K562 (cell line): ENCODE data around the gene COQ8B. TPM values are rescaled to one million over a fixed set of nuclear protein-coding genes. Genes with fewer than 3 reads are reported as not detected.

ENCODE experiments used
- ATF1 ChIP-seq, 2 experiments: fragments of 450-650 bp in 1 of 2; IDR thresholded peaks; 2 replicates each; pipeline ENCODE4 v1.6.1; 2016; ENCODE audit warnings: missing compliant biosample characterization in 1 of 2, missing genetic modification characterization in 1 of 2
- ELF4 ChIP-seq: fragments of 450-650 bp; formaldehyde crosslinking; IDR thresholded peaks from 2 replicates; pipeline ENCODE4 v1.4.0; 2022; ENCODE audit warnings: missing genetic modification characterization
- ETV5 ChIP-seq: sonication (generic); formaldehyde crosslinking; IDR thresholded peaks from 2 replicates; pipeline ENCODE4 v1.4.0; 2020; ENCODE audit warnings: low read depth, mild to moderate bottlenecking, missing genetic modification reagents
- FIP1L1 ChIP-seq: fragments of 200-400 bp; formaldehyde crosslinking; IDR thresholded peaks from 2 replicates; pipeline ENCODE4 v1.6.1; 2018; ENCODE audit warnings: mild to moderate bottlenecking, low read depth, low read length; ENCODE audit not compliant: poor library complexity, severe bottlenecking
- HDAC1 ChIP-seq, 2 experiments: fragments of 450-650 bp; IDR thresholded peaks; 2 replicates each; pipeline ENCODE4 v1.6.1; 2016 to 2017; ENCODE audit warnings: inconsistent platforms in 1 of 2, mild to moderate bottlenecking in 1 of 2, moderate library complexity in 1 of 2
- HDGF ChIP-seq: fragments of 450-650 bp; IDR thresholded peaks from 2 replicates; pipeline ENCODE4 v1.6.1; 2016
- LARP7 ChIP-seq: fragments of 450-650 bp; IDR thresholded peaks from 2 replicates; pipeline ENCODE4 v1.6.1; 2016
- MTA2 ChIP-seq: fragments of 450-650 bp; IDR thresholded peaks from 2 replicates; pipeline ENCODE4 v1.6.1; 2016; ENCODE audit warnings: low read depth
- NCOR1 ChIP-seq: fragments of 450-650 bp; IDR thresholded peaks from 2 replicates; pipeline ENCODE4 v1.6.1; 2016; ENCODE audit warnings: mild to moderate bottlenecking, moderate library complexity
- POLR2G ChIP-seq: fragments of 200-400 bp; formaldehyde crosslinking; IDR thresholded peaks from 2 replicates; pipeline ENCODE4 v1.6.1; 2017; ENCODE audit warnings: low read depth, mild to moderate bottlenecking, antibody characterized with exemption, low read length, moderate library complexity
- RBBP5 ChIP-seq: fragments of 200-600 bp; sonication (generic); IDR thresholded peaks from 2 replicates; pipeline ENCODE4 v1.6.1; 2012; ENCODE audit warnings: borderline replicate concordance, mild to moderate bottlenecking, low read length, control low read depth, inconsistent platforms; ENCODE audit not compliant: insufficient read depth, poor library complexity, severe bottlenecking
- SIN3B ChIP-seq: fragments of 450-650 bp; IDR thresholded peaks from 2 replicates; pipeline ENCODE4 v1.6.1; 2017; ENCODE audit warnings: low read depth, mild to moderate bottlenecking, moderate library complexity
- SMARCE1 ChIP-seq: fragments of 450-650 bp; IDR thresholded peaks from 2 replicates; pipeline ENCODE4 v1.7.1; 2016; ENCODE audit warnings: mild to moderate bottlenecking
- STAG1 ChIP-seq: sonication (generic); formaldehyde crosslinking; IDR thresholded peaks from 2 replicates; pipeline ENCODE4 v1.5.0; 2020; ENCODE audit warnings: missing genetic modification reagents, borderline replicate concordance
- SUPT5H ChIP-seq: fragments of 450-650 bp; IDR thresholded peaks from 2 replicates; pipeline ENCODE4 v1.6.1; 2016
- ZNF316 ChIP-seq: fragments of 450-650 bp; IDR thresholded peaks from 2 replicates; pipeline ENCODE4 v1.6.1; 2016
- ZNF354B ChIP-seq: fragments of 250-450 bp; sonication (Bioruptor Pico); IDR thresholded peaks from 2 replicates; pipeline ENCODE4 v1.4.0; 2020
- polyA plus RNA-seq, 8 experiments: library from polyadenylated mRNA; depleted of rRNA in 4 of 8; stranded (reverse) in 5 of 8; unstranded in 3 of 8; fragments of >200 nt; fragmentation: Nextera tagmentation in 2 of 8; fragmentation: Illumina TruSeq in 1 of 8; extraction: Ambion mirVana in 2 of 8; extraction: Trizol in 1 of 8; gene quantifications; 2 replicates each; pipeline versions ENCODE4 v1.2.1 to v1.2.3, GENCODE V29; 2011 to 2014; ENCODE audit warnings: inconsistent platforms in 1 of 8, missing spikeins in 1 of 8
- total RNA-seq, 7 experiments: library from RNA; depleted of rRNA in 6 of 7; stranded (reverse); fragments of >200 nt in 6 of 7; fragmentation: Illumina TruSeq in 2 of 7; extraction: Trizol in 2 of 7; gene quantifications; 2 replicates each; pipeline versions ENCODE4 v1.2.1 to v1.2.3, GENCODE V29; 2011 to 2021; ENCODE audit warnings: low replicate concordance in 1 of 7
- TF ChIP-seq, protein P1 (sequence below): fragments of 450-650 bp; formaldehyde crosslinking; conservative IDR thresholded peaks from 2 replicates; pipeline ENCODE4 v1.4.0; 2022; ENCODE audit warnings: mild to moderate bottlenecking, missing genetic modification characterization
- TF ChIP-seq, protein P2 (sequence below), 2 experiments: fragments of 450-650 bp; IDR thresholded peaks; 2 replicates each; pipeline ENCODE4 v1.6.1; 2016
- TF ChIP-seq, protein P3 (sequence below): fragments of 450-650 bp; formaldehyde crosslinking; IDR thresholded peaks from 2 replicates; pipeline ENCODE4 v1.4.0; 2022; ENCODE audit warnings: missing genetic modification characterization

COQ8B gene
- total and polyA plus RNA-seq, 9 of the 15 experiments (the other 6 are each of a cell fraction or from before 2014, with no cell fraction given) = 0.41 to 32.3 (median 12.9) TPM

DNA sequence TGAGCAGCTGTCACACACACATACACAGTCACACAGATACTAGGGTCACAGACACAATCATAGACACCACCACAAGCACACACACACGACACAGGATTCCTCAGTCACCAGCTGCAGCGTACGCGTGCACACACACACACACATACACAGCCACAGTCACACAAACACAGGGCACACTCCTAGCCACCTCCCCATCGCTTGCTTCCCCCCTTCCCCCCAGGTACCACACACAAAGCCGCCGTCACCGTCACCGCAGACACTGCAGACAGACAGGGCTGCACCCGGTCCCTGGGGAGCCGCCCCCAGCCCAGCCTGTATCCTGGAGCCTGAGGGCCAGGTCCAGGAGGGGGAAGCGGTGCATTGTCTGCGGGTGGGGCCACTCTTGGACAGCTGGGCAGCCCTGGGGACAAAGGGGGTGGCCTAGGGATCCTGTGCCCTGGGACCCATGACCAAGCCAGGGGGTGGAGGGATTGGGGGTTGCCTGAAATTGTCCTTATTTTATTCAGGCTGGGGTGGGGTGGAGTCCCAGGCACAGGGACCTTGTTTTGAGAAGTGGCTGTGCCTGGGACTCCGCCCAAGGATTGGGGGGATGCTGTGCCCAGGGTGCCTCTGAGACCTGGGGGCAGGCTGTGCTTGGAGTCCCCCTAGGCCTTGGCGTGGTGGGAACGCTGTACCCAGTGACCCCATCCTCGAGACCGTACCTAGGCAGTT lies 27.2 kb downstream of the COQ8B start (continued):
- TF ChIP-seq, protein P1, sequence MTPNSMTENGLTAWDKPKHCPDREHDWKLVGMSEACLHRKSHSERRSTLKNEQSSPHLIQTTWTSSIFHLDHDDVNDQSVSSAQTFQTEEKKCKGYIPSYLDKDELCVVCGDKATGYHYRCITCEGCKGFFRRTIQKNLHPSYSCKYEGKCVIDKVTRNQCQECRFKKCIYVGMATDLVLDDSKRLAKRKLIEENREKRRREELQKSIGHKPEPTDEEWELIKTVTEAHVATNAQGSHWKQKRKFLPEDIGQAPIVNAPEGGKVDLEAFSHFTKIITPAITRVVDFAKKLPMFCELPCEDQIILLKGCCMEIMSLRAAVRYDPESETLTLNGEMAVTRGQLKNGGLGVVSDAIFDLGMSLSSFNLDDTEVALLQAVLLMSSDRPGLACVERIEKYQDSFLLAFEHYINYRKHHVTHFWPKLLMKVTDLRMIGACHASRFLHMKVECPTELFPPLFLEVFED = 0 out of 2 replicates have a peak, but pooled peaks have one; percentile 20
- no peak for TF ChIP-seq ZNF354B
- 0 out of 2 replicates have a peak, but pooled peaks have one; percentile 19 for TF ChIP-seq ZNF316
- peak in 1 of 2 experiments; percentile 75; a peak in 2 of 4 replicates for TF ChIP-seq HDAC1 (IDR thresholded peaks at IDR 0.05)
- peak; percentile 55; the same call in 1 of the 2 replicates for TF ChIP-seq HDGF
- no peak for TF ChIP-seq SIN3B
- TF ChIP-seq, protein P2, sequence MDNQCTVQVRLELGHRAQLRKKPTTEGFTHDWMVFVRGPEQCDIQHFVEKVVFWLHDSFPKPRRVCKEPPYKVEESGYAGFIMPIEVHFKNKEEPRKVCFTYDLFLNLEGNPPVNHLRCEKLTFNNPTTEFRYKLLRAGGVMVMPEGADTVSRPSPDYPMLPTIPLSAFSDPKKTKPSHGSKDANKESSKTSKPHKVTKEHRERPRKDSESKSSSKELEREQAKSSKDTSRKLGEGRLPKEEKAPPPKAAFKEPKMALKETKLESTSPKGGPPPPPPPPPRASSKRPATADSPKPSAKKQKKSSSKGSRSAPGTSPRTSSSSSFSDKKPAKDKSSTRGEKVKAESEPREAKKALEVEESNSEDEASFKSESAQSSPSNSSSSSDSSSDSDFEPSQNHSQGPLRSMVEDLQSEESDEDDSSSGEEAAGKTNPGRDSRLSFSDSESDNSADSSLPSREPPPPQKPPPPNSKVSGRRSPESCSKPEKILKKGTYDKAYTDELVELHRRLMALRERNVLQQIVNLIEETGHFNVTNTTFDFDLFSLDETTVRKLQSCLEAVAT (IDR thresholded peaks at IDR 0.05) = peak; percentile 26 to 63; a peak in 3 of 4 replicates
- peak; percentile 61; the same call in 1 of the 2 replicates for TF ChIP-seq LARP7
- peak; percentile 54 for TF ChIP-seq SUPT5H
- TF ChIP-seq, protein P3, sequence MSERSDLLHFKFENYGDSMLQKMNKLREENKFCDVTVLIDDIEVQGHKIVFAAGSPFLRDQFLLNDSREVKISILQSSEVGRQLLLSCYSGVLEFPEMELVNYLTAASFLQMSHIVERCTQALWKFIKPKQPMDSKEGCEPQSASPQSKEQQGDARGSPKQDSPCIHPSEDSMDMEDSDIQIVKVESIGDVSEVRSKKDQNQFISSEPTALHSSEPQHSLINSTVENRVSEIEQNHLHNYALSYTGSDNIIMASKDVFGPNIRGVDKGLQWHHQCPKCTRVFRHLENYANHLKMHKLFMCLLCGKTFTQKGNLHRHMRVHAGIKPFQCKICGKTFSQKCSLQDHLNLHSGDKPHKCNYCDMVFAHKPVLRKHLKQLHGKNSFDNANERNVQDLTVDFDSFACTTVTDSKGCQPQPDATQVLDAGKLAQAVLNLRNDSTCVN (CRISPR knock-in tag) = peak; percentile 86; the same call in 1 of the 2 replicates
- peak; percentile 39 for TF ChIP-seq MTA2
- TF ChIP-seq ETV5 (CRISPR knock-in tag) = no peak
- TF ChIP-seq RBBP5 = peak; percentile 15
- 0 out of 2 replicates have a peak, but pooled peaks have one; percentile 31 for TF ChIP-seq SMARCE1
- TF ChIP-seq FIP1L1 = peak; percentile 52
- TF ChIP-seq POLR2G = peak; percentile 68
- no peak for TF ChIP-seq STAG1 (CRISPR knock-in tag)
- no peak for TF ChIP-seq ATF1 (CRISPR knock-in tag; IDR thresholded peaks at IDR 0.05)
- 0 out of 2 replicates have a peak, but pooled peaks have one; percentile 26 for TF ChIP-seq ATF1 (tag; IDR thresholded peaks at IDR 0.05)
- peak; percentile 10; the same call in 1 of the 2 replicates for TF ChIP-seq NCOR1
- TF ChIP-seq ELF4 (CRISPR knock-in tag) = peak; percentile 68; the same call in 1 of the 2 replicates
